ENCODE data around the gene PLD4. TPM values are rescaled to one million over a fixed set of nuclear protein-coding genes. Genes with fewer than 3 reads are reported as not detected.

Gene PLD4
- total RNA-seq, 1 experiment from 2014 or later, result not detected

- H3K4me3 ChIP-seq (ENCODE audit: insufficient read depth, low read depth, low read length), result no peak overlapping the region
- no peaks in the 10 kb centered on the region for H3K27me3 ChIP-seq (ENCODE audit: control insufficient read depth, insufficient read depth, low read length)
- H3K36me3 ChIP-seq (replicated peaks; ENCODE audit: control insufficient read depth, insufficient read depth, low read length), result no peaks in the 10 kb centered on the region
- no peak for DNase-seq
These were observed 30.7 kb downstream of the PLD4 start for GRCh38 chr14:104955396-104955770.

GRCh38 chr14:104956290-104956890 lies 31.7 kb downstream of the PLD4 start:
- no peaks in the 10 kb centered on the region for H3K27me3 ChIP-seq (ENCODE audit: control insufficient read depth, insufficient read depth, low read length)
- no peak overlapping the region for H3K4me3 ChIP-seq (ENCODE audit: insufficient read depth, low read depth, low read length)
- DNase-seq, result no peak

GRCh38 chr14:104957146-104958113 lies 32.8 kb downstream of the PLD4 start:
- peak; percentile 50 for DNase-seq
- Histone ChIP-seq H3K27me3 (ENCODE audit: control insufficient read depth, insufficient read depth, low read length) (no peaks in the 10 kb centered on the region), H3K36me3 (replicated peaks; ENCODE audit: control insufficient read depth, insufficient read depth, low read length) (no peaks in the 10 kb centered on the region), H3K4me3 (ENCODE audit: insufficient read depth, low read depth, low read length) (no peak overlapping the region)

More at GRCh38 chr14:104956290-104956890, 31.7 kb downstream of the PLD4 start:
- no peaks in the 10 kb centered on the region for H3K36me3 ChIP-seq (replicated peaks; ENCODE audit: control insufficient read depth, insufficient read depth, low read length)

- no peak overlapping the region for H3K4me3 ChIP-seq (ENCODE audit: insufficient read depth, low read depth, low read length)
- peaks cover 1% of the 10 kb centered on the region for H3K27me3 ChIP-seq (ENCODE audit: control insufficient read depth, insufficient read depth, low read length)
- H3K36me3 ChIP-seq (replicated peaks; ENCODE audit: control insufficient read depth, insufficient read depth, low read length), result no peaks in the 10 kb centered on the region
- DNase-seq, result no peak
These were observed 39.9 kb downstream of the PLD4 start for GRCh38 chr14:104964546-104964945.

DNA sequence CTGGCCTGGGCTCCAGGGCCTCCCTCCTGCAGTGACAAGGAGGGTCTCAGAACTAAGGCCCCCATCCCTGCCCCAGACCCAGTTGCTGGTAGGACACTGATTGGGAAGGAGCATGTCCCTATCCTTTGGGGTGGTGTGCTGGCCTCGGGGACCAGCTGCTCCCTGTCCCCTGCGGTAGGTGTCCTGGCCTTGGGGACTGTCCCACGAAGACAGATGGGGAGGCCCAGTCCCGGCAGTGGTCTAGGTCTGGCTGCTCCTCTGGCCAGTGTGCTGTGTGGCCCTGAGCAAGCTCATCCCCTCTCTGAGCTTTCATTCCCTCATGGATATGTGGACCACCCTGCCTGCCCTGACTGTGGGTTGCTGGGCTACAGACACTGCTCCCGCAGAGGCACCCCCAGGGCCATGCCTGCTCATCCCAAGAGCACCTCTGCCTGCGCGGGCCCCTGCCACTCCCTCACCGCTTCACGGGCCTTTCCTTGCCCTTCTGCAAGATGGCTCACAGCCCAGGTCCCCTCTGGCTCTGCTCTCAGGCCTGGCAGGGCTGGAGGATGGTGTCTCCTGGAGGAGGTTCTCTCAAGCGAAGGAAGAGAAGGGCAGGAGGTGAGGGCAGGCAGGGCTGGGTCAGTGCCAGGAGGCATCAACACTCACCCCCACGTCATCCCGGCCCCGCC lies 41.0 kb downstream of the PLD4 start:
- peaks cover 1% of the 10 kb centered on the region for H3K27me3 ChIP-seq (ENCODE audit: control insufficient read depth, insufficient read depth, low read length)
- no peaks in the 10 kb centered on the region for H3K36me3 ChIP-seq (replicated peaks; ENCODE audit: control insufficient read depth, insufficient read depth, low read length)
- DNase-seq, result no peak
- H3K4me3 ChIP-seq (ENCODE audit: insufficient read depth, low read depth, low read length), result no peak overlapping the region

- DNase-seq, result no peak
These were observed 41.7 kb downstream of the PLD4 start for GRCh38 chr14:104966261-104966865.

GRCh38 chr14:104966981-104967385 lies 42.3 kb downstream of the PLD4 start:
- Histone ChIP-seq H3K4me3 (ENCODE audit: insufficient read depth, low read depth, low read length) (no peak overlapping the region), H3K27me3 (ENCODE audit: control insufficient read depth, insufficient read depth, low read length) (peaks cover 1% of the 10 kb centered on the region), H3K36me3 (replicated peaks; ENCODE audit: control insufficient read depth, insufficient read depth, low read length) (no peaks in the 10 kb centered on the region)
- DNase-seq, result no peak

More at GRCh38 chr14:104966261-104966865, 41.7 kb downstream of the PLD4 start:
- H3K4me3 ChIP-seq (ENCODE audit: insufficient read depth, low read depth, low read length), result no peak overlapping the region
- no peaks in the 10 kb centered on the region for H3K36me3 ChIP-seq (replicated peaks; ENCODE audit: control insufficient read depth, insufficient read depth, low read length)
- peaks cover 1% of the 10 kb centered on the region for H3K27me3 ChIP-seq (ENCODE audit: control insufficient read depth, insufficient read depth, low read length)

DNA sequence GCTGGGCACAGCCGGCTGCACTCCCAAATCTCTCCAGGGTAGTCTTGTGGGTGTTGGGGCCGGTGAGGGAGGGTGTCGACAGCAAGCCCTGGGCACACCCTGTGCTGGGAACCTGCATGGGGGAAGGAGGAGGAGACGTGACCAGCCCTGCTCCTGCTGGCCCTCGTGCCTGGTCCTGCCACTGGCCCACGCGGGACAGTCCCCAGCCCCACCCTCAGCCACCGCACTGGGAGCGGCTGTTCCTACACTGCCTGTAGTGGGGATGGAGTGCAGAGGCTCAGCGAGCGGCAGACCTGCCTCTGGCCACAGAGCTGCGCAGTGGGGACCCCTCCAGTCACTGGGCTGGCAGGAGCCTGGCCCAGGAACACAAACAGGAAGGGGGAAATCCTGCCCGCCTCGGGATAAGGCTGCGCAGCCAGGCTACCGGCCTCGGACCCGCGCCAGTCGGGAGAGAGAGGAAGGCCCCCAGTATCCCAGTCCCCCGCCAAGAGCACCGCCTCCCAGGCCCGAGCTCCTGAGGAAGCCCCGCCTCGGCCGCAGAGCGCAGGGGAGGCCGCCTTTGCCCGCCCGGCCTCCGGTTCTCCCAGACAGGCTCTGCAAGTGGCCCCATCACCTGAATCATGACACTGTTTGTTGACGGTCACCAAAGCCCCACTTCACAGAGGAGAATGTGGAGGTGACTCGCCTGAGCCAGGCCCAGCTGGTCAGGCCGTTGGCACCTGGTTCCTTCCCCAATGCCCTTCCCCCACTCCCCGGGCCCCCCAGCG lies 42.9 kb downstream of the PLD4 start:
- peaks cover 1% of the 10 kb centered on the region for H3K27me3 ChIP-seq (ENCODE audit: control insufficient read depth, insufficient read depth, low read length)
- peak; percentile 91 for DNase-seq
- peak overlapping the region; percentile 32; the same call in 1 of the 2 replicates for H3K4me3 ChIP-seq (ENCODE audit: insufficient read depth, low read depth, low read length)
- H3K36me3 ChIP-seq (replicated peaks; ENCODE audit: control insufficient read depth, insufficient read depth, low read length), result no peaks in the 10 kb centered on the region

GRCh38 chr14:104968153-104968527 lies 43.5 kb downstream of the PLD4 start:
- Histone ChIP-seq H3K36me3 (replicated peaks; ENCODE audit: control insufficient read depth, insufficient read depth, low read length) (no peaks in the 10 kb centered on the region), H3K4me3 (ENCODE audit: insufficient read depth, low read depth, low read length) (peak overlapping the region; percentile 32; the same call in 1 of the 2 replicates), H3K27me3 (ENCODE audit: control insufficient read depth, insufficient read depth, low read length) (peaks cover 1% of the 10 kb centered on the region)
- peak; percentile 91 for DNase-seq

DNA sequence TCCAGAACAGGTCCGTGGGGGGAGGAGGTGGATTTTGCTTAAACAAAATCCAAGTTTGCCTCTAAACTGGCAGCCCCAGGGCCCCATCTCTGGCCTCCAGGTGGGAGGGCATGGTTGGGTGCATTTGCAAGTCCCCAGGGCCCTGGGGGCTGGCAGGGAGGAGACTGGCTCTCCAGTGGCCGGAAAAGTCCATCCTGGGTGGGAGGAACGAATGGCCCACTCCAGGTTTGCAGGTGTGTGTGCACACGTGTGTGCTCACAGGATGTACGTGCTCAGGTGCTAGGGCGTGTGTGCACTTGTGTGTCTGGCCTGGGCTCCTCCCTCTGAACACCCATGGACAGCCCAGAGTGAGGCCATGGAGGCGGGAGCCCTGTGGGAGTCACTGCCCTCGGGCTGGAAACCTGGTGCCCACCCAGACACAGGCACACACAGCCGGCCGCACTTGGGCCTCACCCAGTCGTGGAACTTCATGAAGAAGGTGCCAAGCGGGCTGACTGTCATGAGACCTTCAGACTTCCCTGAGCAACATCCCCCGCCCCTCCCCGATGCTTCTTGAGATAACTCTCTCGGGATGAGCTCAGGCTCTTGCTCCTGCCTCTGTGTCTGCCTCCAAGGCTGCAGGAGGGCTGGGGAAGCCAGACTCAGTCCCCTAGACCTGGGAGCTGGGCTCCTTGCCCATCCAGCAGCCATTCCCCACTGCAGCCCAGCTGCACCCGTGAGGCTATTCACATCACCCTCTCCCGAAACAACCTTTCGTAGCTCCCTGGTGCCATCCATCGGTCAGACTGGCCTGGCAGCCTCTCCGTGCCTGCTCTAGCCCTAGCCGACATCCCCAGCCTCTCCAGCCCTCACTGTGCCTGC lies 44.1 kb downstream of the PLD4 start:
- DNase-seq, result peak; percentile 71
- Histone ChIP-seq H3K36me3 (replicated peaks; ENCODE audit: control insufficient read depth, insufficient read depth, low read length) (no peaks in the 10 kb centered on the region), H3K4me3 (ENCODE audit: insufficient read depth, low read depth, low read length) (no peak overlapping the region), H3K27me3 (ENCODE audit: control insufficient read depth, insufficient read depth, low read length) (peaks cover 1% of the 10 kb centered on the region)

DNA sequence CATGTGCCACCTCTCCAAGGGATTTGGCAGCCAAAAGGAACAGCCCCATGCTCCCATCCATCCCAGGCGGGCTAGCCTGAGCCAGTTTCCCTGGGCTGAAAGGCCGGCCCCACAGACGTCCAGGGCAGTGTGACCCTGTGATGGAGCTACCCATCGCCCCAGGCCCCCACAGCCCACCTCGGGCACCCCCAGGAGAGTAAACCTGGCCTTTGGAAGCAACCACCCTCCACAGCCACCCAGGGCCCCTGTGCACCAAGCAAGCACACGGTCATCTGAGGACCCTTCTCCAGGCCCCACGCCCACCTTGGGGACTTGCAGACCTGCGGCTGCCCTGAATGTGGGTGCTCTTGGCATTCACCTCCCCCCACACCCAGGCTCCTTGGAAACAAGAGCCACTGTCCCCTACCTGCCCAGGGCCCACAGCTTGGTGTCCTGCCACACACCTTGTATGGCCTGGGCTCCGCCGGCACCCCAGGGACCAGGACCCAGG lies 45.1 kb downstream of the PLD4 start:
- no peaks in the 10 kb centered on the region for H3K36me3 ChIP-seq (replicated peaks; ENCODE audit: control insufficient read depth, insufficient read depth, low read length)
- peaks cover 1% of the 10 kb centered on the region for H3K27me3 ChIP-seq (ENCODE audit: control insufficient read depth, insufficient read depth, low read length)
- no peak for DNase-seq
- no peak overlapping the region for H3K4me3 ChIP-seq (ENCODE audit: insufficient read depth, low read depth, low read length)

DNA sequence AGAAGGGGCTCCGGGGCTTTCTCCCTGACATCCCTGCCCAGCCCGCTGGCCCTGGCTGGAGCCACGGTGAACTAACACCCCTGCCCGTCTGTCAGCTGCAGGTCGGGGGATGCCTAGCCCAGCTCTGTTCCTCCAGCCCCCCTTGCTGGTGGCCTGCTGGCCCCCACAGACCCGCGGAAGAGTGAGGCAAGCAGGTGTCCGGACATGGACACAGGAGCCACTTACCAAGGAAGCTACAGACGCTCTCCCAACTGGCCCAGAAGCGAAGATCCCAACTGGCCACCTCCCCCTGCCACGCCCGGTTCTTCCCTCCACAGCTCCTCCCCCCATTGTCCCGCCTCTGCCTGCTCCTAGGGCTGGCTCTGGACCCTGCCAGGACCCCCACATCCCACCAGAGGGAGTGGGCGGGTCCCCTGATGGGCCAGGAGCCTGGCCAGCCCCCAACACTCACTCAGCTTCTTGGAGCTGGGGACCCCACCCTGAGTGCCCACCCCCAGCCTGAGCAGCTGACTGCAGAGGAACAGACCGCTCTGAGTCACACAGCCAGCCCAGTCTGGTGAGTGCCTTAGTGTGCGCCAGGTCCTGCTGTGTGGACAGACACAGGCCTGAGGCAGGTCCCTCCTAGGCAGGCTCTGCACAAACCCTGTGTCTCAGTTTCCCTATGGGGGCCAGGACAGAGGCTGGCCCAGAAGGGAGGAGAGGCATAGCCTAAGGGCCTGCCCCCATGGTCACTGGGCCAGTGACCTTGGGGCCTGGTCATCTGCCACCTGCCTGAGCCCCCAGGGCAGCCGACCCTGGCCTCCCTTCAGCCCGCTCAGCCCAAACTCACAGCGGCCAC lies 45.8 kb downstream of the PLD4 start:
- peak; percentile 84 for DNase-seq

More for the DNA sequence above, 45.8 kb downstream of the PLD4 start:
- H3K27me3 ChIP-seq (ENCODE audit: control insufficient read depth, insufficient read depth, low read length), result peaks cover 1% of the 10 kb centered on the region
- no peaks in the 10 kb centered on the region for H3K36me3 ChIP-seq (replicated peaks; ENCODE audit: control insufficient read depth, insufficient read depth, low read length)
- no peak overlapping the region for H3K4me3 ChIP-seq (ENCODE audit: insufficient read depth, low read depth, low read length)

Data from H7 (cell line).